SKM-1 (cell line): ENCODE results near the gene GRIA1.
"Not testable (repeated sequence)": the region's sequence is repeated elsewhere in the genome, so short reads cannot be mapped to it uniquely, and the experiment has no call there.

Experiments
- DNase-seq: peaks from one replicate; lab custom pipeline; 2025; ENCODE audit not compliant: unreplicated experiment; lab: John Stamatoyannopoulos, UW

GRIA1 gene

DNA sequence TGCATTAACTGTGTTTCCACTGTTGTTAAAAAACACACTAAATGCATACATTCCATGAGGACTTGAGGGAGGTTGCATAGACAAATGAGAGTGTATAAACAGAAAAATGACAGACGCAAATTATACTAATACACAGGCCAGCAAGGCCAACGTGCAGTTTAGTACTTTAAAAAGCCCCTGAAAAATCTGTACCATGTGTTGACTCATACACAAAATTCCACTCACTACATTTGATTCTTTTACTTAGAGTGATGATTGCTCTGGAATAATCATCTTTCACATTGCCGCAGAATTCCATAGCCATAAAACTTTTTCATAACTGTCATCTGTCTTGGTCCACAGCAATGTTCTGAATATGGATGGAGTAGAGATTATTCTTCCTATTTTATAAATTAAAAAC, 332.6 kb downstream of the GRIA1 start:
- DNase-seq, result no peak

DNA sequence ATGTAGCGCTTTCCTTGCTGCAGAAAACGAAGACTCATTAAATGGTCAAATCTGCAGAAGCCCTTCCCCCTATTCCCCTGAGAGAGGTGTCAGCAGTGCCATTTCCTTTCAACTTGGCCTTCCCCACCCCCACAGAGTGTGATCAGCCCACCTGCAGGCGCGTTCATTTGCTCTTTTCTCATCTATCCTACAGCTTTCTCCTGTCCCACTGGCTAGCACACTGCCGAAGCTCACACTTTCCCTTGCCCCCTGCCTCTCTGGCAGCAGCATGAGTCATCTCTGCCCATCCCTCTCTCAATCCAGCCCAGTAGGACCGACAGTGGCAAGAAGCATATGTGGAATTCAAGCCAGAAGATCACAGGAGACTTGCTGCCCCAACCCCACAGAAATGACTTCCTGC, 334.4 kb downstream of the GRIA1 start:
- no peak for DNase-seq

DNA sequence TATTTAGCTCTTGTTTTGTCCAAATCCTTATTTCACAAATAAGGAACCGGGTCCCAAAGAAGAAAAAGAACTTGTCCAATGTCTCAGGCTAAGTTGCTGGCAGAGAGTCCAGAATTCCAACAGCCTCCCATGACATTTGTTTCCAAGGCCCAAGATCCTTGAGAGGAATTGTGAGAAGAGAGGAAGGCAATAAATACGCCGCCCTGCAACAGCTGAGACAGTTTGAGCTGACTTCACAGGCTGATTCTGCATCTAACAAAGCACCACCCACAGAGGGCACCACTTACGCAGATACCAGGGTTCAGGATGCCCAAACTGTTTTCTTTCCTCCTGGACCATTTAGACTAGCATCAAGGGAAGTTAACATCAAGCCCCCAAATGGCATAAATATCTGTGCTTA, 336.9 kb downstream of the GRIA1 start:
- DNase-seq, result no peak

DNA sequence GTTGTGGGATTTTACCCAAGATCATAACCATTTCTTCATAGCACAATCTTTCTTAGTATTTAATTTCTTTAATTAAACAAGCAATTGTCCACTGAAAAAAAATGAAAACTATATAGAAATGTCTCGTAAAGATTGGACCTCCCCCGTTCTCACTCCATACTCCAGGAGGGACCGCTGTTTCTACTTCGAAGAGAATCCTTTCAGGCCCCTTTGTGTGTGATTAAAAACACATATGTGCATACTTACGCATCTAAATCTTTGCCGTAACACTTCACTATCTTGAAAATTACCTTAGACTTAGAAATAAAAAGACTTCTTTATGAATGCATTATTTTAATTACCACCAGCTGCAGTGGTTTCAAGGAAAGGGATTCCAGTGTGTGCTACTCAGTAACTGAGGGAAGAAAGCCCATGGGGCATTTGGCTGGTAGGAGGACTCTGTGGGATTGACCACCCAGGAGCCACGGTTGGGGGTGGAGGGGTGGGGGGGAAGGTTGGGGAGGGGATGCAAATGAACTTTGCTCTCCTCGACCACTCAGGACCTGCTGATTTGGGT, 339.1 kb downstream of the GRIA1 start:
- DNase-seq, result no peak

DNA sequence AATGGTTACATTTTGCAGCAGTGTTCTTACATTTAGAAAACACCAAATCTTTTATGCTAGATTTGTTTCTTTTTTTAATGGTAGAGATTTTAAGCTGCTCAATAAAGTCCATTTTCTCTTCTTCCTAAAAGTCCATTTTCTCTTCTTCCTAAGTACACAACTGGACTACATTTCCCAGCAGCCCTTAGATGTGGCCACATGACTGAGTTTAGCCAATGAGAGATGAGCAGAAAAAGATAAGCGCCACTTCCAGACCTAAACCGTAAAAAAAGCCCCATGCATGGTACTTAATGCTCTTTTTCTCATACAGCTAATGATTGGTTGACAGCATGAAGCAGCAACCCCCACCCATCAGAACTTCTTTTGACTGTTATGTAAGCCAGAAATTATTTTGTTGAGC, 341.5 kb downstream of the GRIA1 start:
- DNase-seq, result no peak

DNA sequence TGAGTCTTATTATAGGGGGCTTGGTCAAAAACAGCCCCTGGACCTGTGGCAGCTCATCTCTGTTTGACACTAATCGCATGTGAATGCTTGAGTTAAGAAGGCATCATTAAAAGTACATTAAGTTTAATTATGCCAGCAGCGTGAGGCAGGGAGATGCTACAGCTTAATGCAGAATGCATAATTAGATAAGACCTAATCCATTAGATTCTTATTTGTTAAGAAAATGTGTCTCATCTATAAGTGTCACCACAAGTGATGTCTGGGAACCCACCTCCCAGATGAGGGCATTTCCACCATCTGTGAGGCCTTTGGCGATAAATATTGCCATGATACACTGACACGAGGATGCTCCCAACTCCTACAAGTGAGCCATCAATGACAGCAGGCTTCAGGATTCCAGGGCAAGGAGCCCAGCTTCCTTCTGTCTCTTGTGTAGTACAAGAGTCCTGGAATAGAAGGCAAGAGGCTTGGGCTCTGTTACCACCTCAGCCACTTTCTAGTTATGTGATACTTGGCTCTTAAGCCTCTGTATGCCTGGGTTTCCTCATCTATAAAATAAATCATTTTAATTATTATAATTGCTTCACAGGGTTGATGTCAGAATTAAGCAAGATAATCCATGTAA, 345.5 kb downstream of the GRIA1 start:
- no peak for DNase-seq

DNA sequence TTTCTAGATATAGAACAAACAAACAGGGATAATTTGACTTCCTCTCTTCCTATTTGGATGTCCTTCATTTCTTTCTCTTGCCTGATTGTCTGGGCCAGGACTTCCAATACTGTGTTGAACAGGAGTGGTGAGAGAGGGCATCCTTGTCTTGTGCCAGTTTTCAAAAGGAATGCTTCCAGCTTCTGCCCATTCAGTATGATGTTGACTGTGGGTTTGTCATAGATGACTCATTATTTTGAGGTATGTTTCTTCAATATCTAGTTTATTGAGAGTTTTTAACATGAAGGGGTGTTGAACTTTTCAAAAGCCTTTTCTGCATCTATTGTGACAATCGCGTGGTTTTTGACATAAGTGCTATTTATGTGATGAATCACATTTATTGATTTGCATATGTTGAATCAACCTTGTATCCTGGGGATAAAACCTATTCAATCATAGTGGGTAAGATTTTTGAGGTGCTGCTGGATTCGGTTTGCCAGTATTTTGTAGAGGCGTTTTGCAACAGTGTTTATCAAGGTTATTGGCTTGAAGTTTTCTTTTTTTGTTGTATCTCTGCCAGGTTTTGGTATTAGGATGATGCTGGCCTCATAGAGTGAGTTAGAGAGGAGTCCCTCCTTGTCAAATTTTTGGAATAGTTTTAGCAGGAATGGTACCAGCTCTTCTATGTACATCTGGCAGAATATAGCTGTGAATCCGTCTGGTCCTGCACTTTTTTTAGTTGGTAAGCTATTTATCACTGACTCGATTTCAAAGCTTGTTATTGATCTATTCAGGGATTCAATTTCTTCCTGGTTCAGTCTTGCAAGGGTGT, 359.0 kb downstream of the GRIA1 start:
- not testable (repeated sequence) for DNase-seq

DNA sequence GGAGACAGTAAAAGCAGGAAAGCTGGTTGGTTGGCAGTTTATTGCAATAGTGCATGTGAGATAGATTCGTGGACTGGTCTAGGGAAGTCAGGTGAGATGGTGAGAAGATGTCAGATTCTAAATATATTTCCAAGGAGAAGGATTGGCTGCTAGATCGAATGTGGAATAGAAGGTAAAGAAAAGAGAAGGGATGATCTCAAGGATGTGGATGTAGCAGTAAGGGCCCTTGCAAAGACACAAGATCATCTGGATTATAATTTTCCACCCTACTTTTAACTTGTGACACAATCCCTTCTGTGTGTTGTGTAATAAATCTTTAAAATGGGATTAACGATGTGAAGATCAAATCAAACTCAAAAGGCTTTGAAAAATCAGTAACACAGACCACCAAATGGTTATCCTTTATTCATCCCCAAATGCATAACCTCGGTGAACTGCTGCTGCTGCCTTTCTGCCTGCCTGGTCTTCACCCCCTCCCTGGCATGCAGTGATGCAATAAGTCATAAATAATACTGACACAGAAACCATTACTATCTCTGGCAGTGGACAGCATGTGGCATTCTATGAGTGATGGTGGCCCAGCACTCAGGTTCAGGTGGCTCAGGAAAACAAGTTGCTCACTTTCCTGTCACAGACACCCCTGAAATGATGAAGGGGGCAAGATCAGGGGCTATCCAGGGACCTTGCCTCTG, 369.9 kb downstream of the GRIA1 start:
- DNase-seq, result no peak

DNA sequence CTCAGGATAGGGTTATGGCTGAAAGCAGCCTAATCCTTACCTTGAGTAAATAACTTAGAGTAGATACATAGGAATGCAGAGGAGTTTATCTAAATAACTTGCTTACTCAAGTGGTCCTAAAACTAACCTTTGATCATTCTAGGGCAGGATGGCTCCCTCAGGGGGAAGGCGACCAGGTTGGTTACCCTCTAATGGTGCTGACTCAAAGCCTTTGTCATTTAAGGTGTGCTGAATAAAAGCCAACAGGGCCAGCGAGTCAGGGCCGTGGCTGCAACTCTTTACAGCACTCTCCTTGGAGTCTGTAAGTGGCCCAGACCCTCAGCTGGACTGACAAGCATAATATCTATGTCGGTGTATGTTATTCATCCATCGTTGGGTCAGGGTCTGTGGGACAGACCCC, 372.4 kb downstream of the GRIA1 start:
- DNase-seq, result not testable (repeated sequence)
